Testis (tissue), 3 donors: ENCODE results near the gene MAZ. TPM values are rescaled to one million over a fixed set of nuclear protein-coding genes. Genes with fewer than 3 reads are reported as not detected.

Source experiments
- DNase-seq: peaks from one replicate; pipeline ENCODE4 v3.0.0-alpha.2; 2019
- H3K27ac ChIP-seq, 2 donors: fragments of 200-600 bp; sonication (generic); one replicate each; pipeline ENCODE4 v1.5.1; 2019
- H3K27me3 ChIP-seq: fragments of 200-600 bp; sonication (generic); one replicate; pipeline ENCODE4 v1.5.1; 2019
- H3K36me3 ChIP-seq: fragments of 200-600 bp; sonication (generic); one replicate; pipeline ENCODE4 v1.5.1; 2017; ENCODE audit warnings: low read depth; ENCODE audit errors: missing control alignments
- H3K4me1 ChIP-seq: fragments of 200-600 bp; sonication (generic); one replicate; pipeline ENCODE4 v1.5.1; 2019
- H3K4me3 ChIP-seq, 2 donors: fragments of 200-600 bp; sonication (generic); one replicate each; pipeline ENCODE4 v1.5.1; 2017 to 2019
- H3K9me3 ChIP-seq: fragments of 200-600 bp; sonication (generic); one replicate; pipeline ENCODE4 v1.5.1; 2017
- CTCF ChIP-seq, 3 experiments: fragments of 450-650 bp in 2 of 3; fragments of 200-600 bp in 1 of 3; sonication (generic) in 1 of 3; IDR thresholded peaks; one replicate each; pipeline ENCODE4 v1.5.1; 2016 to 2019; ENCODE audit warnings: antibody characterized with exemption in 3 of 3, mild to moderate bottlenecking in 2 of 3, moderate library complexity in 1 of 3
- POLR2A ChIP-seq: fragments of 450-650 bp; IDR thresholded peaks from one replicate; pipeline ENCODE4 v1.6.1; 2017; ENCODE audit warnings: antibody characterized with exemption, mild to moderate bottlenecking, moderate library complexity
- WGBS, 2 donors: methylation state at CpG; one replicate each; pipeline ENCODE4 v1.1.5; 2018; 5-methylcytosine and 5-hydroxymethylcytosine counted together
- intact Hi-C: fragments of 100-400 bp; cut with DNase I; formaldehyde crosslinking; loops from one replicate; pipeline ENCODE4 v1.15.1; 2023; ENCODE audit warnings: low total_unique reads
- polyA plus RNA-seq: library from polyadenylated mRNA; stranded (reverse); fragments of 350-450 nt; fragmentation: Illumina TruSeq; extraction: RNeasy Lipid Tissue Mini Kit (QIAGEN cat#74804); gene quantifications from one replicate; pipeline ENCODE4 v1.2.3, GENCODE V29; 2014; ENCODE audit warnings: low read depth, low replicate concordance; ENCODE audit not compliant: insufficient read depth
- total RNA-seq, 2 donors: library from RNA; depleted of rRNA; stranded (reverse); fragments of >200 nt; gene quantifications; one replicate each; pipeline ENCODE4 v1.2.3, GENCODE V29; 2016

The MAZ gene
- total and polyA plus RNA-seq, 3 donors from 2014 or later: 173 to 217 (median 186) TPM

- TF ChIP-seq CTCF (IDR thresholded peaks at IDR 0.05) (no peak), POLR2A (no peak)
- Histone ChIP-seq H3K9me3 (no peaks in the 10 kb centered on the region), H3K4me3 (no peak overlapping the region), H3K27ac (no peak overlapping the region), H3K4me1 (peaks cover 22% of the 10 kb centered on the region), H3K27me3 (no peaks in the 10 kb centered on the region), H3K36me3 (no peaks in the 10 kb centered on the region)
- DNase-seq: no peak
- WGBS, 2 donors: 93% methylated on average over 8 of the region's 8 CpGs
- intact Hi-C loops: no loop called here
Measured at GRCh38 chr16:29843931-29844330, 37.6 kb downstream of the MAZ start.

GRCh38 chr16:29844575-29845331, 38.4 kb downstream of the MAZ start:
- Histone ChIP-seq H3K27me3 (no peaks in the 10 kb centered on the region), H3K4me3 (no peak overlapping the region), H3K4me1 (peaks cover 26% of the 10 kb centered on the region), H3K36me3 (no peaks in the 10 kb centered on the region), H3K27ac (peak overlapping the region in 1 of 2 donors; percentile 41), H3K9me3 (no peaks in the 10 kb centered on the region)
- WGBS, 2 donors: 83 to 85% methylated on average over 18 to 28 of the region's 28 CpGs
- intact Hi-C loops: no loop called here
- no peak for TF ChIP-seq CTCF (IDR thresholded peaks at IDR 0.05)
- no peak for TF ChIP-seq POLR2A
- peak; percentile 71 for DNase-seq

- Histone ChIP-seq H3K4me3 (no peak overlapping the region), H3K27ac (no peak overlapping the region), H3K36me3 (no peaks in the 10 kb centered on the region), H3K9me3 (no peaks in the 10 kb centered on the region), H3K4me1 (peaks cover 20% of the 10 kb centered on the region), H3K27me3 (no peaks in the 10 kb centered on the region)
- WGBS, 2 donors: 88 to 97% methylated on average over 18 of the region's 18 CpGs
- TF ChIP-seq POLR2A: no peak
- no peak for TF ChIP-seq CTCF (IDR thresholded peaks at IDR 0.05)
- no peak for DNase-seq
- intact Hi-C loops: no loop called here
Measured at GRCh38 chr16:29845656-29846055, 39.3 kb downstream of the MAZ start.

GRCh38 chr16:29848420-29849297, 42.3 kb downstream of the MAZ start:
- peak; percentile 78 for DNase-seq
- no peak overlapping the region for H3K4me3 ChIP-seq
- peaks cover 19% of the 10 kb centered on the region for H3K4me1 ChIP-seq
- H3K36me3 ChIP-seq: no peaks in the 10 kb centered on the region
- intact Hi-C loops: no loop called here
- WGBS, 2 donors: 48 to 67% methylated on average over 6 to 14 of the region's 15 CpGs
- H3K27me3 ChIP-seq: no peaks in the 10 kb centered on the region
- H3K27ac ChIP-seq: no peak overlapping the region
- H3K9me3 ChIP-seq: no peaks in the 10 kb centered on the region
- TF ChIP-seq POLR2A (no peak), CTCF (IDR thresholded peaks at IDR 0.05) (peak; percentile 72 to 81 (median 75))
